Smooth muscle cell (in vitro differentiated cells): ENCODE measurements around the gene HLA-G. TPM values are rescaled to one million over a fixed set of nuclear protein-coding genes. Genes with fewer than 3 reads are reported as not detected.
"Not testable (repeated sequence)": the region's sequence is repeated elsewhere in the genome, so short reads cannot be mapped to it uniquely, and the experiment has no call there.

Experiments
- DNase-seq: peaks from one replicate; lab custom pipeline; 2025; ENCODE audit not compliant: unreplicated experiment; lab: John Stamatoyannopoulos, UW
- H2AFZ ChIP-seq: fragments of 200-600 bp; sonication (generic); 2 replicates; pipeline ENCODE4 v1.6.0; 2016; ENCODE audit warnings: antibody characterized with exemption, low read depth, mild to moderate bottlenecking
- H3F3A ChIP-seq: fragments of 200-600 bp; sonication (generic); 2 replicates; pipeline ENCODE4 v1.6.0; 2017; ENCODE audit warnings: antibody characterized with exemption, low read depth
- H3K27ac ChIP-seq: fragments of 200-600 bp; sonication (generic); 2 replicates; pipeline ENCODE4 v1.5.1; 2016; ENCODE audit warnings: low read depth, mild to moderate bottlenecking
- H3K27me3 ChIP-seq: fragments of 200-600 bp; sonication (generic); 2 replicates; pipeline ENCODE4 v1.6.1; 2016; ENCODE audit warnings: low read depth, mild to moderate bottlenecking
- H3K36me3 ChIP-seq: fragments of 200-600 bp; sonication (generic); 2 replicates; pipeline ENCODE4 v1.5.1; 2016; ENCODE audit warnings: low read depth
- H3K4me1 ChIP-seq: fragments of 200-600 bp; sonication (generic); 2 replicates; pipeline ENCODE4 v1.5.1; 2016; ENCODE audit warnings: low read depth
- H3K4me2 ChIP-seq: fragments of 200-600 bp; sonication (generic); 2 replicates; pipeline ENCODE4 v1.6.0; 2016; ENCODE audit warnings: mild to moderate bottlenecking
- H3K4me3 ChIP-seq: fragments of 200-600 bp; sonication (generic); 2 replicates; pipeline ENCODE4 v1.5.1; 2016; ENCODE audit warnings: mild to moderate bottlenecking
- H3K79me2 ChIP-seq: fragments of 200-600 bp; sonication (generic); 2 replicates; pipeline ENCODE4 v1.6.0; 2016; ENCODE audit warnings: low read depth, mild to moderate bottlenecking
- H3K9ac ChIP-seq: fragments of 200-600 bp; sonication (generic); 2 replicates; pipeline ENCODE4 v1.6.0; 2016; ENCODE audit warnings: low read depth
- H3K9me3 ChIP-seq: fragments of 200-600 bp; sonication (generic); replicated peaks from 2 replicates; pipeline ENCODE4 v1.5.1; 2016; ENCODE audit warnings: low read depth
- H4K20me1 ChIP-seq: fragments of 200-600 bp; sonication (generic); 2 replicates; pipeline ENCODE4 v1.6.0; 2016; ENCODE audit warnings: low read depth
- WGBS: methylation state at CpG from one replicate; pipeline ENCODE4 v1.1.7; 2016; ENCODE audit warnings: low lambda C conversion rate; 5-methylcytosine and 5-hydroxymethylcytosine counted together
- polyA plus RNA-seq: library from polyadenylated mRNA; unstranded; fragments of >200 nt; fragmentation: Nextera tagmentation; extraction: Ambion mirVana; gene quantifications from 2 replicates; pipeline ENCODE4 v1.2.1, GENCODE V29; 2016
- total RNA-seq: library from RNA; depleted of rRNA; stranded (reverse); fragments of >200 nt; gene quantifications from 2 replicates; pipeline ENCODE4 v1.2.3, GENCODE V29; 2014
- TF ChIP-seq, protein P1 (sequence below): fragments of 200-600 bp; sonication (generic); IDR thresholded peaks from 2 replicates; pipeline ENCODE4 v1.5.1; 2017; ENCODE audit warnings: borderline replicate concordance, mild to moderate bottlenecking, antibody characterized with exemption; ENCODE audit not compliant: insufficient read depth, poor library complexity, severe bottlenecking

HLA-G gene
- 0.22 and 0.36 TPM in 2 replicates for total RNA-seq
- polyA plus RNA-seq: 1.7 and 3.5 TPM in 2 replicates

DNA sequence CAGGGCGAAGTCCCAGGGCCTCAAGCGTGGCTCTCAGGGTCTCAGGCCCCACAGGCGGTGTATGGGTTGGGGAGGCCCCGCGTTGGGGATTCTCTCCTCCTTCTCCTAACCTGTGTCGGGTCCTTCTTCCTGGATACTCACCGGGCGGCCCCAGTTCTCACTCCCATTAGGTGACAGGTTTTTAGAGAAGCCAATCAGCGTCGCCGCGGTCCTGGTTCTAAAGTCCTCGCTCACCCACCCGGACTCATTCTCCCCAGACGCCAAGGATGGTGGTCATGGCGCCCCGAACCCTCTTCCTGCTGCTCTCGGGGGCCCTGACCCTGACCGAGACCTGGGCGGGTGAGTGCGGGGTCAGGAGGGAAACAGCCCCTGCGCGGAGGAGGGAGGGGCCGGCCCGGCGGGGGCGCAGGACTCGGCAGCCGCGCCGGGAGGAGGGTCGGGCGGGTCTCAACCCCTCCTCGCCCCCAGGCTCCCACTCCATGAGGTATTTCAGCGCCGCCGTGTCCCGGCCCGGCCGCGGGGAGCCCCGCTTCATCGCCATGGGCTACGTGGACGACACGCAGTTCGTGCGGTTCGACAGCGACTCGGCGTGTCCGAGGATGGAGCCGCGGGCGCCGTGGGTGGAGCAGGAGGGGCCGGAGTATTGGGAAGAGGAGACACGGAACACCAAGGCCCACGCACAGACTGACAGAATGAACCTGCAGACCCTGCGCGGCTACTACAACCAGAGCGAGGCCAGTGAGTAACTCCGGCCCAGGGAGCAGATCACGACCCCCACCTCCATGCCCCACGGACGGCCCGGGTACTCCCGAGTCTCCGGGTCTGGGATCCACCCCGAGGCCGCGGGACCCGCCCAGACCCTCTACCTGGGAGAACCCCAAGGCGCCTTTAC lies at the start of gene HLA-G:
Gene HLA-G (plus strand): TSS at position 247 of the 892 bp plus-strand sequence. CDS start 20 bp downstream, at position 267.
- H3K36me3 ChIP-seq: no peaks in the 10 kb centered on the region
- no peaks in the 10 kb centered on the region for H3K9me3 ChIP-seq
- H3K79me2 ChIP-seq: no peaks in the 10 kb centered on the region
- TF ChIP-seq, protein P1, sequence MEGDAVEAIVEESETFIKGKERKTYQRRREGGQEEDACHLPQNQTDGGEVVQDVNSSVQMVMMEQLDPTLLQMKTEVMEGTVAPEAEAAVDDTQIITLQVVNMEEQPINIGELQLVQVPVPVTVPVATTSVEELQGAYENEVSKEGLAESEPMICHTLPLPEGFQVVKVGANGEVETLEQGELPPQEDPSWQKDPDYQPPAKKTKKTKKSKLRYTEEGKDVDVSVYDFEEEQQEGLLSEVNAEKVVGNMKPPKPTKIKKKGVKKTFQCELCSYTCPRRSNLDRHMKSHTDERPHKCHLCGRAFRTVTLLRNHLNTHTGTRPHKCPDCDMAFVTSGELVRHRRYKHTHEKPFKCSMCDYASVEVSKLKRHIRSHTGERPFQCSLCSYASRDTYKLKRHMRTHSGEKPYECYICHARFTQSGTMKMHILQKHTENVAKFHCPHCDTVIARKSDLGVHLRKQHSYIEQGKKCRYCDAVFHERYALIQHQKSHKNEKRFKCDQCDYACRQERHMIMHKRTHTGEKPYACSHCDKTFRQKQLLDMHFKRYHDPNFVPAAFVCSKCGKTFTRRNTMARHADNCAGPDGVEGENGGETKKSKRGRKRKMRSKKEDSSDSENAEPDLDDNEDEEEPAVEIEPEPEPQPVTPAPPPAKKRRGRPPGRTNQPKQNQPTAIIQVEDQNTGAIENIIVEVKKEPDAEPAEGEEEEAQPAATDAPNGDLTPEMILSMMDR: no peak
- H3K9ac ChIP-seq: no peak within 1 kb of the TSS
- H3K4me2 ChIP-seq: peak within 1 kb of the TSS; percentile 81
- no peaks in the 10 kb centered on the region for H4K20me1 ChIP-seq
- no peaks in the 10 kb centered on the region for H3K4me1 ChIP-seq
- peaks cover 93% of the 10 kb centered on the region for H3K27me3 ChIP-seq
- H3F3A ChIP-seq: no peaks in the 10 kb centered on the region
- H2AFZ ChIP-seq: no peak within 1 kb of the TSS
- H3K27ac ChIP-seq: no peak within 1 kb of the TSS
- WGBS: 9% methylated on average over 52 of the region's 75 CpGs
- DNase-seq: no peak
- H3K4me3 ChIP-seq: peak within 1 kb of the TSS; percentile 36

DNA sequence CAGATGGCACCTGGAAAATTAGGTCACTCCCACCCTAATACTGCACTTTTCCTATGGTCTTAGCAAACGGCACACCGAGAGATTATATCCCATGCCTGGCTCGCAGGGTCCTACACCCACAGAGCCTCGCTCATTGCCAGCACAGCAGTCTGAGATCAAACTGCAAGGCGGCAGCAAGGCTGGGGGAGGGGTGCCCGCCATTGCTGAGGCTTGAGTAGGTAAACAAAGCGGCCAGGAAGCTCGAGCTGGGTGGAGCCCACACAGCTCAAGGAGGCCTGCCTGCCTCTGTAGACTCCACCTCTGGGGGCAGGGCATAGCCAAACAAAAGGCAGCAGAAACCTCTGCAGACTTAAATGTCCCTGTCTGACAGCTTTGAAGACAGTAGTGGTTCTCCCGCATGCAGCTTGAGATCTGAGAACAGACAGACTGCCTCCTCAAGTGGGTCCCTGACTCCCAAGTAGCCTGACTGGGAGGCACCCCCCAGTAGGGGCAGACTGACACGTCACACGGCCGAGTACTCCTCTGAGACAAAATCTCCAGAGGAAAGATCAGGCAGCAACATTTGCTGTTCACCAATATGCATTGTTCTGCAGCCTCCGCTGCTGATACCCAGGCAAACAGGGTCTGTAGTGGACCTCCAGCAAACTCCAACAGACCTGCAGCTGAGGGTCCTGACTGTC lies 47.5 kb upstream of the HLA-G start:
- H3K4me3 ChIP-seq, H3K27me3 ChIP-seq, H3K36me3 ChIP-seq, DNase-seq, H3K9me3 ChIP-seq, H3F3A ChIP-seq, H3K4me1 ChIP-seq, H3K27ac ChIP-seq, H3K9ac ChIP-seq, H3K4me2 ChIP-seq, H3K79me2 ChIP-seq, H2AFZ ChIP-seq, H4K20me1 ChIP-seq: not testable (repeated sequence)
- WGBS: 81% methylated on average over 13 of the region's 13 CpGs

DNA sequence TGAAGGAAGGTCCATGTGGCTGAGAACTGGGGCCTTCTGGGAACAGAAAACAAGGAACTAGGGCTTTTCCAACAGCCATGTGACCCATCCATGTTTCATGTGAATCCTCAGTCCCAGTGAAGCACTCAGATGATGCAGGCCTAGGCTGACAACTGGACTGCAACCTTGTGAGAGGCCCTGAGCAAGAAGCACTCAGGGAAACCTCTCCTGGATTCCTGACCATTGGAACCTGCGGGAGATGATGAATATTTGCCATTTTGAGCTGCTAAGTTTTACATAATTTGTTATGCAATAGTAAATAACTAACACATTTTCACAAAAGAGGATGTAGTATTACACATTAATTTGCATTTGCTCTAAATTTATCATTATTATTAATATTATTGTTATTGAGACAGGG lies 38.4 kb upstream of the HLA-G start:
- no peaks in the 10 kb centered on the region for H3F3A ChIP-seq
- WGBS: 96% methylated on average over 1 of the region's 1 CpG
- no peaks in the 10 kb centered on the region for H3K4me1 ChIP-seq
- no peak overlapping the region for H2AFZ ChIP-seq
- H4K20me1 ChIP-seq: no peaks in the 10 kb centered on the region
- H3K4me3 ChIP-seq: no peak overlapping the region
- no peak for DNase-seq
- TF ChIP-seq, protein P1: no peak
- H3K9ac ChIP-seq: no peak overlapping the region
- no peaks in the 10 kb centered on the region for H3K9me3 ChIP-seq
- H3K79me2 ChIP-seq: no peaks in the 10 kb centered on the region
- no peak overlapping the region for H3K27ac ChIP-seq
- no peak overlapping the region for H3K4me2 ChIP-seq
- peaks cover 36% of the 10 kb centered on the region for H3K27me3 ChIP-seq
- no peaks in the 10 kb centered on the region for H3K36me3 ChIP-seq

DNA sequence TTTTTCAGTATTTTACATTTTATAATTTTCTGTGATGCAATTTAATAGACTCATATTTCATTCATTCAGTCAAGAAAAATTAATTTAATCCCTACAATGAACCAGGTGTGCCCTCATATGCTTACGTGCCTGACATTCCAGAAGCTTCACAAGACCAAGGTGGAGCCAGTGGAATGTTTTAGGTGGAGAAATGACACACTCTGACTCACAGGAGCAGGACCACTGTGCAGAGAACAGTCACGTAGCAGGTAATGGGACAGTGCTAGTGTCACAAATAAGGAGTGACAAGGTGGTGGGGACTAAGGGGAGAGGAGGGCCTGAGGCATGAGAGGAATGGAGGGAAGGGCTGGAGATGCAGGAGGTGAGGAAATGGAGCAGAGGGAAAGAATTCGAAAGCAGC lies 37.0 kb upstream of the HLA-G start:
- no peaks in the 10 kb centered on the region for H3F3A ChIP-seq
- H3K4me2 ChIP-seq: peak overlapping the region; percentile 87
- TF ChIP-seq, protein P1: no peak
- H3K27ac ChIP-seq: peak overlapping the region; percentile 80
- no peak for DNase-seq
- peaks cover 47% of the 10 kb centered on the region for H3K27me3 ChIP-seq
- no peaks in the 10 kb centered on the region for H3K36me3 ChIP-seq
- WGBS: 65% methylated on average over 3 of the region's 3 CpGs
- no peak overlapping the region for H2AFZ ChIP-seq
- no peaks in the 10 kb centered on the region for H4K20me1 ChIP-seq
- H3K9ac ChIP-seq: no peak overlapping the region
- H3K4me3 ChIP-seq: no peak overlapping the region
- no peaks in the 10 kb centered on the region for H3K4me1 ChIP-seq
- no peaks in the 10 kb centered on the region for H3K9me3 ChIP-seq
- no peaks in the 10 kb centered on the region for H3K79me2 ChIP-seq
